Raji (cell line): ENCODE results near the gene SRPK3.

Source experiments
- POLR2A ChIP-seq: IDR thresholded peaks from 2 replicates; pipeline ENCODE4 v1.6.1; 2011; ENCODE audit warnings: low read depth, low read length, control low read depth; ENCODE audit not compliant: insufficient read depth

The SRPK3 gene

DNA sequence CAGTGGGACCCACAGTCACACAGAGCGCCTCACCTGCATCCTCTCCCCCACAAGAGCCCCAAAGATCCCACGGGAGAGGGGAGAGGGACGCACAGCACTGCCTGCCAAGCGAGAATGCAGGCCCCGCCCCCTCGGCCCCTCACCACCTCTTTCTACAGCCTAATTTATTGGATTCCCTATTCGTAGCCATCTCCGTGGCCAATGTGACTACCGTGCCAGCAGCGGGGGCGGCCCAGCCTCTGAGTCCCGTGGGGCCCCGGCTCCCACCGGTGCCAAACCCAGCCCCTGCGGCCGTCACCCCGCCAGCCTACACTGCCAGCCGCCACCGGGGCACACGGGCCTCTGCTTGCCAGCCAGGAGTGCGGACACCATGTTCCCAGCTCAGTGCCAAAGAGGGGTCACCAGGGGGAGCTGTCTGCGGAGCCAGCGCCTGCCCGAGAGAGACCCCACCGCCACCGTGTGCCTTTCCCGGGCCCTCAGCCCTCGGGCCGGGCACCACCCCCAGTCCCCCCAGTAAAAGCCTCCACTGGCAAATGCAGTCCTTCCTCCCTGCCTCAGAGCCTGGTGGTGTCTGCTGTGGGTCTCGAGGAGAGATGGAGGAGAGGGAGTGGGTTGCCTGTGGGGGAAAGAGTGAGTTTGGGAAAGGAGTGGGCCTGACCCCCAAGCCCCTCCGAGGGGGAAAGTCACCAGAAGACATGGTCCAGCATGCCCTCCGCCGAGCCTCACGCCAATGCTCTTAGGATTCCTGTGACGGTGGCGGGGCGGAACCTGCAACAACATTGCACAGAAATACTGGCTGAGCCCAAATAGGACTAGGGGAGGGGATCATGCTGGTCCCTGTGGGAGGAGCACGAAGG is 36.4 kb upstream of the SRPK3 start:
- TF ChIP-seq POLR2A: no peak

GRCh38 chrX:153746359-153746758 is 34.5 kb upstream of the SRPK3 start:
- TF ChIP-seq POLR2A: no peak

- TF ChIP-seq POLR2A: no peak
These were observed 30.6 kb upstream of the SRPK3 start for GRCh38 chrX:153750127-153750774.

DNA sequence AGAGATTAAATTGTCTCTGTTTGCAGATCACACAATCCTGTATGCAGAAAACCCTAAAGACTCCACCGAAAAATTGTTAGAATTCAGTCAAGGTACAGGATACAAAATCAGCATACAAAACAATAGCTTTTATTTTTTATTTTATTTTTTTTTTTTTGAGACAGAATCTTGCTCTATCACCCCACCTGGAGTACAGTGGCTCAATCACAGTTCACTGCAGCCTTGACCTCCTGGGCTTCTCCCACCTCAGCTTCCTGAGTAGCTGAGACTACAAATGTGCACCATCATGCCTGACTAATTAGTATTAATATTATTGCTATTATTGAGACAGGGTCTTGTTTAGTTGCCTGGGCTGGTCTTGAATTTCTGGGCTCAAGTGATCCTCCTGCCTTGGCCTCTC is 25.7 kb upstream of the SRPK3 start:
- no peak for TF ChIP-seq POLR2A

DNA sequence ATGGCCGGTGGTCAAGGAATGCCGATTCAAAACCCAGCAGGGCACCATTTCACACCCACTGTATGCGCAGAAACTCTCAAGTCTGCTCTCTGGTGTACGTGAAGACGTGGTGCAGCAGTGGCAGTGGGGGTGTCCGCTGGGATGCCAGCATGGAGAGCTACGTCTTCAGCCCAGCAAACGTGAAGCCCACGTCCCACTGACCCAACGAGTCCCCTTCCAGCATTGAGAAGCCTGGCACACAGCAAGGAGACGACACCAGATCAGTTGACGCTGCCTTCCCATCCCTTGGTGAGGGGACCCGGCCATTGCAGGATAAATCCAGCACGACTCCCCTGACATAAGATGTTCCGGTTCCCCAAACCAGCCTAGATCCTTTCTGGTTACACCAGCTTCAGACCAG is 19.0 kb upstream of the SRPK3 start:
- no peak for TF ChIP-seq POLR2A

- TF ChIP-seq POLR2A: no peak
These were observed 18.1 kb upstream of the SRPK3 start for GRCh38 chrX:153762626-153763173.

- no peak for TF ChIP-seq POLR2A
These were observed 17.4 kb upstream of the SRPK3 start for GRCh38 chrX:153763298-153763932.

- no peak for TF ChIP-seq POLR2A
These were observed 16.7 kb upstream of the SRPK3 start, which contains the start of gene PLXNB3 for GRCh38 chrX:153763989-153764755. PLXNB3 (plus strand) TSS chrX:153764249; CDS start chrX:153765536, 1,287 bp downstream.

GRCh38 chrX:153764786-153765137 is 16.1 kb upstream of the SRPK3 start:
- no peak for TF ChIP-seq POLR2A

GRCh38 chrX:153765138-153766079 is 15.4 kb upstream of the SRPK3 start:
- no peak for TF ChIP-seq POLR2A

GRCh38 chrX:153766098-153766817 is 14.6 kb upstream of the SRPK3 start:
- no peak for TF ChIP-seq POLR2A

DNA sequence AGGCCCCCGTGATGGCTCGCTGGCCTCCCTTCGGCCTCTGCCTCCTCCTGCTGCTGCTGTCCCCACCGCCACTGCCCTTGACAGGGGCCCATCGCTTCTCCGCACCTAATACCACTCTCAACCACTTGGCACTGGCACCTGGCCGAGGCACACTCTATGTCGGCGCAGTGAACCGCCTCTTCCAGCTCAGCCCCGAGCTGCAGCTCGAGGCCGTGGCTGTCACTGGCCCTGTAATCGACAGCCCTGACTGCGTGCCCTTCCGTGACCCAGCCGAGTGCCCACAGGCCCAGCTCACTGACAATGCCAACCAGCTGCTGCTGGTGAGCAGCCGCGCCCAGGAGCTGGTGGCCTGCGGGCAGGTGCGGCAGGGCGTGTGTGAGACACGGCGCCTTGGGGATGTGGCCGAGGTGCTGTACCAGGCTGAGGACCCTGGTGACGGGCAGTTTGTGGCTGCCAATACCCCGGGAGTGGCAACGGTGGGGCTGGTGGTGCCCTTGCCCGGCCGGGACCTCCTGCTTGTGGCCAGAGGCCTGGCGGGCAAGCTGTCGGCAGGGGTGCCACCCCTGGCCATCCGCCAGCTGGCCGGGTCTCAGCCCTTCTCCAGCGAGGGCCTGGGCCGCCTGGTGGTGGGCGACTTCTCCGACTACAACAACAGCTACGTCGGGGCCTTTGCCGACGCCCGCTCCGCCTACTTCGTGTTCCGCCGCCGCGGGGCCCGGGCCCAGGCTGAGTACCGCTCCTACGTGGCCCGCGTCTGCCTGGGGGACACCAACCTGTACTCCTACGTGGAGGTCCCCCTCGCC is 13.8 kb upstream of the SRPK3 start:
- TF ChIP-seq POLR2A: no peak

DNA sequence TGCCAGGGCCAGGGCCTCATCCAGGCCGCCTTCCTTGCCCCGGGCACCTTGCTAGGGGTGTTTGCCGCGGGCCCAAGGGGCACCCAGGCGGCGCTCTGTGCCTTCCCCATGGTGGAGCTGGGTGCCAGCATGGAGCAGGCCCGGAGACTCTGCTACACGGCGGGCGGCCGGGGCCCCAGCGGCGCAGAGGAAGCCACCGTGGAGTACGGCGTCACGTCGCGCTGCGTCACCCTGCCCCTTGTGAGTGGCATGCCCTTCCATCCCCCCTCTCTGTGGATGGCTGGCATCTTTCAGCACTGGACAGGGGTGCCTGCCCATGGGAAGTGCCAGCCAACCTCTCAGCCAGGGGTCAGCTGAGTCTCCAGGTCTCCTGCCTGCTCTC is 13.2 kb upstream of the SRPK3 start:
- TF ChIP-seq POLR2A: no peak
